Measurements from ENCODE around the gene TRPM6.

GRCh38 chr9:74795803-74796202 lies 91.9 kb downstream of the TRPM6 start:
- TF ChIP-seq CTCF (IDR thresholded peaks at IDR 0.05; ENCODE audit: low read depth, low read length), result no peak
- TF ChIP-seq EZH2phosphoT487 (IDR thresholded peaks at IDR 0.05; ENCODE audit: low read depth), result no peak

Measured in OCI-LY3 (cell line).